IMR-90 (cell line): ENCODE results near the gene AP1M2. TPM values are rescaled to one million over a fixed set of nuclear protein-coding genes. Genes with fewer than 3 reads are reported as not detected.

Experiments
- ATAC-seq: fragments of 200-7000 bp; cut with Tn5 transposase; 2 replicates; pipeline ENCODE4 v1.9.1; 2020; ENCODE audit warnings: low read depth, mild to moderate bottlenecking, moderate library complexity
- BruUV-seq: library from RNA; stranded (reverse); fragments of 400-500 nt; replicated peaks from 2 replicates; lab custom pipeline; 2021; lab: Mats Ljungman, UMichigan
- CTCF ChIA-PET: fragments of 300-600 bp; formaldehyde crosslinking; extraction: SDS; loops from one replicate; lab custom pipeline; 2021; ENCODE audit warnings: antibody characterized with exemption; lab: Yijun Ruan, JAX
- POLR2A ChIA-PET: fragments of 300-600 bp; sonication (Branson Sonifier 250); formaldehyde crosslinking; loops from one replicate; lab custom pipeline; 2022; ENCODE audit warnings: antibody characterized with exemption; ENCODE audit not compliant: unreplicated experiment; lab: Charles Lee
- DNase-seq: peaks from one replicate; pipeline ENCODE4 v3.0.0; 2013
- H2AFZ ChIP-seq: replicated peaks from 2 replicates; pipeline ENCODE3; 2013; ENCODE audit warnings: low read length, mild to moderate bottlenecking; ENCODE audit not compliant: poor library complexity
- H2AK5ac ChIP-seq: 2 replicates; pipeline ENCODE4 v1.6.1; 2013; ENCODE audit warnings: low read depth, low read length, inconsistent platforms
- H2AK9ac ChIP-seq: replicated peaks from 2 replicates; pipeline ENCODE3; 2013; ENCODE audit warnings: mild to moderate bottlenecking, low read depth, low read length, moderate library complexity; ENCODE audit not compliant: poor library complexity
- H2BK120ac ChIP-seq: 2 replicates; pipeline ENCODE4 v1.6.1; 2013; ENCODE audit warnings: low read depth, low read length, inconsistent platforms
- H2BK15ac ChIP-seq: 3 replicates; pipeline ENCODE4 v1.6.1; 2013; ENCODE audit warnings: low read depth, low read length, inconsistent platforms
- H2BK20ac ChIP-seq: 2 replicates; pipeline ENCODE4 v1.6.1; 2013; ENCODE audit warnings: low read depth, mild to moderate bottlenecking, inconsistent platforms, low read length, moderate library complexity
- H2BK5ac ChIP-seq: 2 replicates; pipeline ENCODE4 v1.6.1; 2013; ENCODE audit warnings: mild to moderate bottlenecking, low read depth, low read length, inconsistent platforms; ENCODE audit not compliant: poor library complexity, severe bottlenecking
- H3K14ac ChIP-seq: replicated peaks from 2 replicates; pipeline ENCODE4 v1.6.1; 2013; ENCODE audit warnings: low read depth, low read length, inconsistent platforms
- H3K18ac ChIP-seq: 2 replicates; pipeline ENCODE4 v1.6.1; 2013; ENCODE audit warnings: low read depth, low read length, control low read depth
- H3K23ac ChIP-seq: 2 replicates; pipeline ENCODE4 v1.6.1; 2013; ENCODE audit warnings: low read depth, low read length, inconsistent platforms
- H3K27ac ChIP-seq: 2 replicates; pipeline ENCODE4 v1.5.1; 2013; ENCODE audit warnings: mild to moderate bottlenecking, control low read depth, low read length; ENCODE audit not compliant: insufficient read depth
- H3K27me3 ChIP-seq: 2 replicates; pipeline ENCODE4 v1.6.1; 2013; ENCODE audit warnings: low read length; ENCODE audit not compliant: control insufficient read depth, insufficient read depth
- H3K36me3 ChIP-seq: 2 replicates; pipeline ENCODE4 v1.6.1; 2013; ENCODE audit warnings: low read length, mixed read lengths; ENCODE audit not compliant: control insufficient read depth, insufficient read depth
- H3K4ac ChIP-seq: 2 replicates; pipeline ENCODE4 v1.6.1; 2013; ENCODE audit warnings: low read depth, low read length, inconsistent platforms
- H3K4me1 ChIP-seq: 2 replicates; pipeline ENCODE4 v1.6.1; 2013; ENCODE audit warnings: low read length, mixed read lengths; ENCODE audit not compliant: control insufficient read depth, insufficient read depth
- H3K4me2 ChIP-seq: 2 replicates; pipeline ENCODE4 v1.6.1; 2013; ENCODE audit warnings: low read depth, mild to moderate bottlenecking, control low read depth, low read length, moderate library complexity
- H3K4me3 ChIP-seq: 2 replicates; pipeline ENCODE4 v1.5.1; 2013; ENCODE audit warnings: low read depth, mild to moderate bottlenecking, control low read depth, low read length, moderate library complexity; ENCODE audit not compliant: insufficient read depth
- H3K56ac ChIP-seq: 2 replicates; pipeline ENCODE4 v1.6.1; 2013; ENCODE audit warnings: low read length, inconsistent platforms; ENCODE audit not compliant: insufficient read depth; ENCODE audit errors: extremely low read depth
- H3K79me1 ChIP-seq, 2 experiments: 2 replicates each; pipeline ENCODE4 v1.6.1; 2013; ENCODE audit warnings: low read length in 2 of 2, inconsistent platforms in 1 of 2, low read depth in 1 of 2
- H3K9ac ChIP-seq: 2 replicates; pipeline ENCODE4 v1.6.1; 2013; ENCODE audit warnings: low read depth, low read length, control low read depth
- H3K9me1 ChIP-seq: 2 replicates; pipeline ENCODE4 v1.6.1; 2013; ENCODE audit warnings: low read length, inconsistent platforms; ENCODE audit not compliant: insufficient read depth
- H3K9me3 ChIP-seq: 2 replicates; pipeline ENCODE4 v1.6.1; 2013; ENCODE audit warnings: low read length; ENCODE audit not compliant: control insufficient read depth, insufficient read depth
- H4K20me1 ChIP-seq: 2 replicates; pipeline ENCODE4 v1.6.1; 2013; ENCODE audit warnings: low read length, inconsistent platforms; ENCODE audit not compliant: insufficient read depth
- H4K5ac ChIP-seq: 2 replicates; pipeline ENCODE4 v1.6.1; 2013; ENCODE audit warnings: mild to moderate bottlenecking, low read depth, low read length, control low read depth
- H4K8ac ChIP-seq, 2 experiments: 2 replicates each; pipeline ENCODE4 v1.6.1; 2013; ENCODE audit warnings: low read depth in 2 of 2, low read length in 2 of 2, control low read depth in 1 of 2, inconsistent platforms in 1 of 2
- H4K91ac ChIP-seq: 2 replicates; pipeline ENCODE4 v1.6.1; 2013; ENCODE audit warnings: low read depth, low read length, inconsistent platforms; ENCODE audit not compliant: insufficient read depth
- BHLHE40 ChIP-seq: fragments of 150-350 bp; IDR thresholded peaks from 2 replicates; pipeline ENCODE4 v1.6.1; 2016; ENCODE audit warnings: mild to moderate bottlenecking, low read depth, low read length
- MAZ ChIP-seq: IDR thresholded peaks from 2 replicates; pipeline ENCODE4 v1.6.1; 2012; ENCODE audit warnings: low read depth, mild to moderate bottlenecking, low read length, improper control_type of control experiment, moderate library complexity, borderline replicate concordance
- RCOR1 ChIP-seq: IDR thresholded peaks from 2 replicates; pipeline ENCODE4 v1.6.1; 2012; ENCODE audit warnings: mild to moderate bottlenecking, low read length, improper control_type of control experiment; ENCODE audit not compliant: insufficient replicate concordance
- WGBS, 2 experiments: methylation state at CpG; one replicate each; pipeline versions ENCODE4 v1.1.5 to v1.1.7; 2013; ENCODE audit warnings: missing lambda C conversion rate in 2 of 2; ENCODE audit not compliant: insufficient read length in 1 of 2; ENCODE audit errors: extremely low coverage in 2 of 2; 5-methylcytosine and 5-hydroxymethylcytosine counted together
- dilution Hi-C: fragments of 300-500 bp; cut with HindIII; formaldehyde crosslinking; loops from one replicate; pipeline ENCODE4 v1.14.3; 2018; ENCODE audit warnings: low sequenced_read_pairs; ENCODE audit not compliant: unreplicated experiment
- in situ Hi-C: fragments of 300-500 bp; cut with MboI; formaldehyde crosslinking; loops from 3 replicates; pipeline ENCODE4 v1.14.3; 2019; ENCODE audit warnings: low sequenced_read_pairs, inconsistent platforms, mixed read lengths
- intact Hi-C: fragments of 100-400 bp; cut with micrococcal nuclease; formaldehyde crosslinking; loops from 2 replicates; pipeline ENCODE4 v1.10.0; 2022
- polyA plus RNA-seq, 3 experiments: library from polyadenylated mRNA; depleted of rRNA; stranded (reverse); fragments of >200 nt; gene quantifications; 2 replicates each; pipeline ENCODE4 v1.2.3, GENCODE V29; 2012; ENCODE audit warnings: low replicate concordance in 1 of 3
- total RNA-seq: library from RNA; depleted of rRNA; stranded (reverse); fragments of >200 nt; gene quantifications from 2 replicates; pipeline ENCODE4 v1.2.3, GENCODE V29; 2012
- TF ChIP-seq, protein P1 (sequence below): fragments of 150-350 bp; IDR thresholded peaks from 2 replicates; pipeline ENCODE4 v1.6.1; 2016; ENCODE audit warnings: low read depth, mild to moderate bottlenecking, low read length, moderate library complexity, borderline replicate concordance

The AP1M2 gene
- total and polyA plus RNA-seq, 2 of the 4 experiments (the other 2 are of a cell fraction), result 0.17 TPM; not detected in 1

DNA sequence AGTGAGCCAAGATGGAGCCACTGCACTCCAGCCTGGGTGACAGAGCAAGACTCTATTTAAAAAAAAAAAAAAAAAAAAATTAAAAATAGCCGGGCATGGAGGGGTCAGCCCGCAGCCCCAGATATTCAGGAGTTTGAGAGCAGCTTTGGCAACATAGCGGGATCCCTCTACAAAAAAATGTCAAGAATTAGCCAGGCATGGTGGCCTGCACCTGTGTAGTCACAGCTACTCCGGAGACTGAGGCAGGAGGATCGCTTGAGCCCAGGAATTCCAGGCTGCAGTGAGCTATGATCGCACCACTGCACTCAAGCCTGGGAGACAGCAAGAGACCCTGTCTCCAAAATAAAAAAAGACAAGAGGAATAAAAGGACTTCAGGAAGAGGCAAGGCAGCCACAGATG, 716 bp downstream of the AP1M2 start:
- Histone ChIP-seq H3K23ac (no peak overlapping the region), H4K20me1 (no peaks in the 10 kb centered on the region), H3K9me1 (no peaks in the 10 kb centered on the region; the same call in 1 of the 2 replicates), H3K9me3 (peaks cover 3% of the 10 kb centered on the region; the same call in 1 of the 2 replicates), H3K14ac (no peak overlapping the region), H2BK120ac (no peak overlapping the region), H3K9ac (no peak overlapping the region), H2AK9ac (no peak overlapping the region), H3K56ac (no peak overlapping the region), H3K18ac (no peak overlapping the region), H2BK5ac (no peak overlapping the region), H3K4me2 (no peak overlapping the region), H3K79me1 (no peaks in the 10 kb centered on the region), H4K91ac (no peak overlapping the region), H3K4ac (no peak overlapping the region), H3K27ac (no peak overlapping the region), H4K5ac (no peak overlapping the region), H3K36me3 (no peaks in the 10 kb centered on the region), H4K8ac (no peak overlapping the region), H2BK20ac (no peak overlapping the region), H3K4me1 (no peaks in the 10 kb centered on the region), H2BK15ac (no peak overlapping the region), H3K27me3 (peaks cover 19% of the 10 kb centered on the region), H3K4me3 (no peak overlapping the region), H2AFZ (no peak overlapping the region), H2AK5ac (no peak overlapping the region)
- dilution Hi-C loops (no loop called here), intact Hi-C loops (no loop called here), in situ Hi-C loops (no loop called here)
- ChIA-PET CTCF (no interaction called here), POLR2A (no interaction called here)
- no peak for TF ChIP-seq RCOR1
- TF ChIP-seq MAZ, result no peak
- TF ChIP-seq, protein P1, sequence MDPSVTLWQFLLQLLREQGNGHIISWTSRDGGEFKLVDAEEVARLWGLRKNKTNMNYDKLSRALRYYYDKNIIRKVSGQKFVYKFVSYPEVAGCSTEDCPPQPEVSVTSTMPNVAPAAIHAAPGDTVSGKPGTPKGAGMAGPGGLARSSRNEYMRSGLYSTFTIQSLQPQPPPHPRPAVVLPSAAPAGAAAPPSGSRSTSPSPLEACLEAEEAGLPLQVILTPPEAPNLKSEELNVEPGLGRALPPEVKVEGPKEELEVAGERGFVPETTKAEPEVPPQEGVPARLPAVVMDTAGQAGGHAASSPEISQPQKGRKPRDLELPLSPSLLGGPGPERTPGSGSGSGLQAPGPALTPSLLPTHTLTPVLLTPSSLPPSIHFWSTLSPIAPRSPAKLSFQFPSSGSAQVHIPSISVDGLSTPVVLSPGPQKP, result no peak
- no peak for TF ChIP-seq BHLHE40
- no TSS peak for BruUV-seq
- ATAC-seq (no peak), DNase-seq (no peak)
- WGBS, 2 experiments, result 80% methylated on average over 1 of the region's 6 CpGs; no CpG with 5 or more reads in 1 of the 2 experiments
